ENCODE results near the gene TELO2. TPM values are rescaled to one million over a fixed set of nuclear protein-coding genes. Genes with fewer than 3 reads are reported as not detected.

The TELO2 gene
- total RNA-seq, 2 experiments from 2014 or later, result 29.7 to 30.8 TPM

GRCh38 chr16:1506494-1507213 lies 13.5 kb downstream of the TELO2 start:
- Mint-ChIP-seq H3K4me3 (no peak overlapping the region), H3K36me3 (ENCODE audit: low read depth) (peaks cover 16% of the 10 kb centered on the region), H3K4me1 (ENCODE audit: low read depth) (no peaks in the 10 kb centered on the region), H3K27ac (no peak overlapping the region), H3K9me3 (no peaks in the 10 kb centered on the region), H3K27me3 (no peaks in the 10 kb centered on the region)
- no peak overlapping the region for H3K27ac ChIP-seq (ENCODE audit: low read depth in 1 of 2, low read length in 2 of 2)
- intact Hi-C loops (cut with DNase I, micrococcal nuclease), result no loop called here
- no peak for ATAC-seq (ENCODE audit: poor library complexity)
- no peaks in the 10 kb centered on the region for H3K27me3 ChIP-seq (ENCODE audit: control insufficient read depth in 1 of 2, insufficient read depth in 2 of 2, low read length in 2 of 2)
- DNase-seq, result no peak
- ChIA-PET CTCF (no interaction called here), POLR2A (no interaction called here)
- no peaks in the 10 kb centered on the region for H3K9me3 ChIP-seq (ENCODE audit: control insufficient read depth in 1 of 2, insufficient read depth in 1 of 2, low read length in 2 of 2)
- no peak overlapping the region for H3K4me3 ChIP-seq (ENCODE audit: low read length)
- no peaks in the 10 kb centered on the region for H3K4me1 ChIP-seq (ENCODE audit: insufficient read depth, low read length)
- peaks cover 36% of the 10 kb centered on the region for H3K36me3 ChIP-seq (ENCODE audit: insufficient read depth, low read length)
- no peak for TF ChIP-seq CTCF (IDR thresholded peaks at IDR 0.05)

GRCh38 chr16:1508494-1509187 lies 15.5 kb downstream of the TELO2 start:
- Mint-ChIP-seq H3K36me3 (ENCODE audit: low read depth) (peaks cover 14% of the 10 kb centered on the region), H3K9me3 (no peaks in the 10 kb centered on the region), H3K4me1 (ENCODE audit: low read depth) (no peaks in the 10 kb centered on the region), H3K4me3 (no peak overlapping the region), H3K27me3 (no peaks in the 10 kb centered on the region), H3K27ac (no peak overlapping the region)
- intact Hi-C loops (cut with DNase I, micrococcal nuclease), result no loop called here
- H3K4me3 ChIP-seq (ENCODE audit: low read length), result no peak overlapping the region
- ATAC-seq (ENCODE audit: poor library complexity) (no peak), DNase-seq (no peak)
- H3K4me1 ChIP-seq (ENCODE audit: insufficient read depth, low read length), result no peaks in the 10 kb centered on the region
- CTCF ChIA-PET, result no interaction called here
- peaks cover 17% of the 10 kb centered on the region for H3K36me3 ChIP-seq (ENCODE audit: insufficient read depth, low read length)
- H3K27ac ChIP-seq (ENCODE audit: low read depth in 1 of 2, low read length in 2 of 2), result no peak overlapping the region
- peaks cover 0 to 4% of the 10 kb centered on the region in 2 experiments for H3K9me3 ChIP-seq (ENCODE audit: control insufficient read depth in 1 of 2, insufficient read depth in 1 of 2, low read length in 2 of 2)
- POLR2A ChIA-PET, result no interaction called here
- H3K27me3 ChIP-seq (ENCODE audit: control insufficient read depth in 1 of 2, insufficient read depth in 2 of 2, low read length in 2 of 2), result no peaks in the 10 kb centered on the region
- TF ChIP-seq CTCF (IDR thresholded peaks at IDR 0.05), result no peak

GRCh38 chr16:1509307-1510221 lies 16.4 kb downstream of the TELO2 start:
- no peak for ATAC-seq (ENCODE audit: poor library complexity)
- DNase-seq, result no peak
- Mint-ChIP-seq H3K9me3 (peaks cover 1% of the 10 kb centered on the region), H3K27ac (no peak overlapping the region), H3K36me3 (ENCODE audit: low read depth) (peaks cover 13% of the 10 kb centered on the region), H3K4me3 (no peak overlapping the region), H3K27me3 (no peaks in the 10 kb centered on the region), H3K4me1 (ENCODE audit: low read depth) (no peaks in the 10 kb centered on the region)
- H3K9me3 ChIP-seq (ENCODE audit: control insufficient read depth in 1 of 2, insufficient read depth in 1 of 2, low read length in 2 of 2), result peaks cover 0 to 11% of the 10 kb centered on the region in 2 experiments
- peaks cover 14% of the 10 kb centered on the region for H3K36me3 ChIP-seq (ENCODE audit: insufficient read depth, low read length)
- H3K4me3 ChIP-seq (ENCODE audit: low read length), result no peak overlapping the region
- CTCF ChIA-PET, result no interaction called here
- POLR2A ChIA-PET, result no interaction called here
- no peaks in the 10 kb centered on the region for H3K4me1 ChIP-seq (ENCODE audit: insufficient read depth, low read length)
- TF ChIP-seq CTCF (IDR thresholded peaks at IDR 0.05), result no peak
- no peak overlapping the region for H3K27ac ChIP-seq (ENCODE audit: low read depth in 1 of 2, low read length in 2 of 2)
- intact Hi-C loops (cut with DNase I, micrococcal nuclease), result no loop called here
- no peaks in the 10 kb centered on the region for H3K27me3 ChIP-seq (ENCODE audit: control insufficient read depth in 1 of 2, insufficient read depth in 2 of 2, low read length in 2 of 2)
